GM10847 (cell line): ENCODE data around the gene TM7SF2.

ENCODE experiments used
- POLR2A ChIP-seq: IDR thresholded peaks from 2 replicates; pipeline ENCODE4 v1.6.1; 2011; ENCODE audit not compliant: insufficient read length; ENCODE audit errors: extremely low read depth

The TM7SF2 gene

GRCh38 chr11:65150509-65151299 lies 39.0 kb downstream of the TM7SF2 start:
- no peak for TF ChIP-seq POLR2A

GRCh38 chr11:65151331-65151899 lies 39.7 kb downstream of the TM7SF2 start:
- no peak for TF ChIP-seq POLR2A

GRCh38 chr11:65152122-65152521 lies 40.5 kb downstream of the TM7SF2 start:
- no peak for TF ChIP-seq POLR2A

- TF ChIP-seq POLR2A: no peak
Observed at GRCh38 chr11:65156256-65156655, 44.6 kb downstream of the TM7SF2 start.

- TF ChIP-seq POLR2A: no peak
Observed at GRCh38 chr11:65156926-65157325, 45.3 kb downstream of the TM7SF2 start.

- no peak for TF ChIP-seq POLR2A
Observed at GRCh38 chr11:65157336-65157735, 45.7 kb downstream of the TM7SF2 start.

GRCh38 chr11:65159012-65159411 lies 47.3 kb downstream of the TM7SF2 start:
- no peak for TF ChIP-seq POLR2A

- no peak for TF ChIP-seq POLR2A
Observed at GRCh38 chr11:65160643-65161042, 49.0 kb downstream of the TM7SF2 start.

- TF ChIP-seq POLR2A: no peak
Observed at GRCh38 chr11:65163684-65164083, 52.0 kb downstream of the TM7SF2 start.
